ENCODE measurements around the gene ST6GALNAC4.

GRCh38 chr9:127962278-127962677 lies 45.4 kb upstream of the ST6GALNAC4 start:
- TF ChIP-seq, protein P1, sequence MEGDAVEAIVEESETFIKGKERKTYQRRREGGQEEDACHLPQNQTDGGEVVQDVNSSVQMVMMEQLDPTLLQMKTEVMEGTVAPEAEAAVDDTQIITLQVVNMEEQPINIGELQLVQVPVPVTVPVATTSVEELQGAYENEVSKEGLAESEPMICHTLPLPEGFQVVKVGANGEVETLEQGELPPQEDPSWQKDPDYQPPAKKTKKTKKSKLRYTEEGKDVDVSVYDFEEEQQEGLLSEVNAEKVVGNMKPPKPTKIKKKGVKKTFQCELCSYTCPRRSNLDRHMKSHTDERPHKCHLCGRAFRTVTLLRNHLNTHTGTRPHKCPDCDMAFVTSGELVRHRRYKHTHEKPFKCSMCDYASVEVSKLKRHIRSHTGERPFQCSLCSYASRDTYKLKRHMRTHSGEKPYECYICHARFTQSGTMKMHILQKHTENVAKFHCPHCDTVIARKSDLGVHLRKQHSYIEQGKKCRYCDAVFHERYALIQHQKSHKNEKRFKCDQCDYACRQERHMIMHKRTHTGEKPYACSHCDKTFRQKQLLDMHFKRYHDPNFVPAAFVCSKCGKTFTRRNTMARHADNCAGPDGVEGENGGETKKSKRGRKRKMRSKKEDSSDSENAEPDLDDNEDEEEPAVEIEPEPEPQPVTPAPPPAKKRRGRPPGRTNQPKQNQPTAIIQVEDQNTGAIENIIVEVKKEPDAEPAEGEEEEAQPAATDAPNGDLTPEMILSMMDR (IDR thresholded peaks at IDR 0.05), result no peak
- TF ChIP-seq POLR2A (IDR thresholded peaks at IDR 0.05) (no peak), POLR2AphosphoS5 (IDR thresholded peaks at IDR 0.05) (no peak)

All from transverse colon (tissue), 4 donors.